ENCODE measurements around the gene ADAMTSL3. TPM values are rescaled to one million over a fixed set of nuclear protein-coding genes. Genes with fewer than 3 reads are reported as not detected.

ADAMTSL3 gene
- total and polyA plus RNA-seq, 4 donors, result 3.5 to 19.0 (median 8.0) TPM

GRCh38 chr15:83612226-83612625 lies 41.7 kb upstream of the ADAMTSL3 start:
- no peak for DNase-seq (ENCODE audit: low spot score)
- Histone ChIP-seq H3K9me3 (ENCODE audit: control insufficient read depth in 4 of 4, low read length in 3 of 4) (no peaks in the 10 kb centered on the region), H3K4me1 (ENCODE audit: control insufficient read depth in 4 of 4, insufficient read depth in 4 of 4, low read length in 3 of 4) (no peaks in the 10 kb centered on the region), H3K36me3 (ENCODE audit: control insufficient read depth in 4 of 4, insufficient read depth in 3 of 4, low read depth in 1 of 4, low read length in 3 of 4) (no peaks in the 10 kb centered on the region), H3K27ac (ENCODE audit: low read depth in 1 of 2, low read length in 2 of 2) (no peak overlapping the region), H3K27me3 (ENCODE audit: control insufficient read depth in 4 of 4, insufficient read depth in 4 of 4, low read length in 3 of 4) (no peaks in the 10 kb centered on the region), H3K9ac (ENCODE audit: low read depth in 1 of 2, low read length in 2 of 2) (no peak overlapping the region), H3K4me3 (ENCODE audit: low read depth in 1 of 3, low read length in 3 of 3) (no peak overlapping the region)
- 80% methylated on average over 5 of the region's 5 CpGs for WGBS
- TF ChIP-seq JUND (IDR thresholded peaks at IDR 0.05), result no peak
- TF ChIP-seq GABPA (IDR thresholded peaks at IDR 0.05 in 1 of 2, conservative IDR thresholded peaks at IDR 0.05 in 1 of 2), result no peak
- TF ChIP-seq, protein P1, sequence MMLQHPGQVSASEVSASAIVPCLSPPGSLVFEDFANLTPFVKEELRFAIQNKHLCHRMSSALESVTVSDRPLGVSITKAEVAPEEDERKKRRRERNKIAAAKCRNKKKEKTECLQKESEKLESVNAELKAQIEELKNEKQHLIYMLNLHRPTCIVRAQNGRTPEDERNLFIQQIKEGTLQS (IDR thresholded peaks at IDR 0.05), result no peak
- TF ChIP-seq HNF4G (IDR thresholded peaks at IDR 0.05), result no peak
- TF ChIP-seq, protein P2, sequence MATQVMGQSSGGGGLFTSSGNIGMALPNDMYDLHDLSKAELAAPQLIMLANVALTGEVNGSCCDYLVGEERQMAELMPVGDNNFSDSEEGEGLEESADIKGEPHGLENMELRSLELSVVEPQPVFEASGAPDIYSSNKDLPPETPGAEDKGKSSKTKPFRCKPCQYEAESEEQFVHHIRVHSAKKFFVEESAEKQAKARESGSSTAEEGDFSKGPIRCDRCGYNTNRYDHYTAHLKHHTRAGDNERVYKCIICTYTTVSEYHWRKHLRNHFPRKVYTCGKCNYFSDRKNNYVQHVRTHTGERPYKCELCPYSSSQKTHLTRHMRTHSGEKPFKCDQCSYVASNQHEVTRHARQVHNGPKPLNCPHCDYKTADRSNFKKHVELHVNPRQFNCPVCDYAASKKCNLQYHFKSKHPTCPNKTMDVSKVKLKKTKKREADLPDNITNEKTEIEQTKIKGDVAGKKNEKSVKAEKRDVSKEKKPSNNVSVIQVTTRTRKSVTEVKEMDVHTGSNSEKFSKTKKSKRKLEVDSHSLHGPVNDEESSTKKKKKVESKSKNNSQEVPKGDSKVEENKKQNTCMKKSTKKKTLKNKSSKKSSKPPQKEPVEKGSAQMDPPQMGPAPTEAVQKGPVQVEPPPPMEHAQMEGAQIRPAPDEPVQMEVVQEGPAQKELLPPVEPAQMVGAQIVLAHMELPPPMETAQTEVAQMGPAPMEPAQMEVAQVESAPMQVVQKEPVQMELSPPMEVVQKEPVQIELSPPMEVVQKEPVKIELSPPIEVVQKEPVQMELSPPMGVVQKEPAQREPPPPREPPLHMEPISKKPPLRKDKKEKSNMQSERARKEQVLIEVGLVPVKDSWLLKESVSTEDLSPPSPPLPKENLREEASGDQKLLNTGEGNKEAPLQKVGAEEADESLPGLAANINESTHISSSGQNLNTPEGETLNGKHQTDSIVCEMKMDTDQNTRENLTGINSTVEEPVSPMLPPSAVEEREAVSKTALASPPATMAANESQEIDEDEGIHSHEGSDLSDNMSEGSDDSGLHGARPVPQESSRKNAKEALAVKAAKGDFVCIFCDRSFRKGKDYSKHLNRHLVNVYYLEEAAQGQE (IDR thresholded peaks at IDR 0.05), result no peak
- TF ChIP-seq YY1 (IDR thresholded peaks at IDR 0.05), result no peak
- TF ChIP-seq FOXA2 (IDR thresholded peaks at IDR 0.05), result no peak
- no peak for TF ChIP-seq CTCF (IDR thresholded peaks at IDR 0.05; ENCODE audit: low read depth, low read length, missing input control)
- no peak for TF ChIP-seq TAF1 (conservative IDR thresholded peaks at IDR 0.05)
- TF ChIP-seq, protein P3, sequence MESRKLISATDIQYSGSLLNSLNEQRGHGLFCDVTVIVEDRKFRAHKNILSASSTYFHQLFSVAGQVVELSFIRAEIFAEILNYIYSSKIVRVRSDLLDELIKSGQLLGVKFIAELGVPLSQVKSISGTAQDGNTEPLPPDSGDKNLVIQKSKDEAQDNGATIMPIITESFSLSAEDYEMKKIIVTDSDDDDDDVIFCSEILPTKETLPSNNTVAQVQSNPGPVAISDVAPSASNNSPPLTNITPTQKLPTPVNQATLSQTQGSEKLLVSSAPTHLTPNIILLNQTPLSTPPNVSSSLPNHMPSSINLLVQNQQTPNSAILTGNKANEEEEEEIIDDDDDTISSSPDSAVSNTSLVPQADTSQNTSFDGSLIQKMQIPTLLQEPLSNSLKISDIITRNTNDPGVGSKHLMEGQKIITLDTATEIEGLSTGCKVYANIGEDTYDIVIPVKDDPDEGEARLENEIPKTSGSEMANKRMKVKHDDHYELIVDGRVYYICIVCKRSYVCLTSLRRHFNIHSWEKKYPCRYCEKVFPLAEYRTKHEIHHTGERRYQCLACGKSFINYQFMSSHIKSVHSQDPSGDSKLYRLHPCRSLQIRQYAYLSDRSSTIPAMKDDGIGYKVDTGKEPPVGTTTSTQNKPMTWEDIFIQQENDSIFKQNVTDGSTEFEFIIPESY (IDR thresholded peaks at IDR 0.05), result no peak
- TF ChIP-seq FOXA1 (IDR thresholded peaks at IDR 0.05), result no peak
- no peak for TF ChIP-seq MAX (IDR thresholded peaks at IDR 0.05)
- no peak for TF ChIP-seq SP1 (IDR thresholded peaks at IDR 0.05)
- no peak for TF ChIP-seq RAD21 (IDR thresholded peaks at IDR 0.05)

GRCh38 chr15:83612898-83613635 lies 40.9 kb upstream of the ADAMTSL3 start:
- WGBS, result over 99% methylated on average over 2 of the region's 2 CpGs
- no peak for TF ChIP-seq FOXA1 (IDR thresholded peaks at IDR 0.05)
- TF ChIP-seq, protein P2 (IDR thresholded peaks at IDR 0.05), result no peak
- no peak for TF ChIP-seq RAD21 (IDR thresholded peaks at IDR 0.05)
- no peak for TF ChIP-seq YY1 (IDR thresholded peaks at IDR 0.05)
- no peak for TF ChIP-seq GABPA (IDR thresholded peaks at IDR 0.05 in 1 of 2, conservative IDR thresholded peaks at IDR 0.05 in 1 of 2)
- no peak for TF ChIP-seq RXRA (IDR thresholded peaks at IDR 0.05)
- no peak for TF ChIP-seq JUND (IDR thresholded peaks at IDR 0.05)
- TF ChIP-seq, protein P1 (IDR thresholded peaks at IDR 0.05), result no peak
- TF ChIP-seq HNF4A (conservative IDR thresholded peaks at IDR 0.05), result no peak
- TF ChIP-seq CTCF (IDR thresholded peaks at IDR 0.05; ENCODE audit: low read depth, low read length, missing input control), result no peak

More at GRCh38 chr15:83612898-83613635, 40.9 kb upstream of the ADAMTSL3 start:
- Histone ChIP-seq H3K36me3 (ENCODE audit: control insufficient read depth in 4 of 4, insufficient read depth in 3 of 4, low read depth in 1 of 4, low read length in 3 of 4) (no peaks in the 10 kb centered on the region), H3K9me3 (ENCODE audit: control insufficient read depth in 4 of 4, low read length in 3 of 4) (no peaks in the 10 kb centered on the region), H3K4me1 (ENCODE audit: control insufficient read depth in 4 of 4, insufficient read depth in 4 of 4, low read length in 3 of 4) (no peaks in the 10 kb centered on the region), H3K9ac (ENCODE audit: low read depth in 1 of 2, low read length in 2 of 2) (no peak overlapping the region), H3K27me3 (ENCODE audit: control insufficient read depth in 4 of 4, insufficient read depth in 4 of 4, low read length in 3 of 4) (no peaks in the 10 kb centered on the region), H3K4me3 (ENCODE audit: low read depth in 1 of 3, low read length in 3 of 3) (no peak overlapping the region), H3K27ac (ENCODE audit: low read depth in 1 of 2, low read length in 2 of 2) (no peak overlapping the region)
- no peak for DNase-seq (ENCODE audit: low spot score)
